ENCODE data around the gene EML1.
A peak's percentile ranks its signal among the peaks of the same experiment; 100 is the strongest.

The EML1 gene

DNA sequence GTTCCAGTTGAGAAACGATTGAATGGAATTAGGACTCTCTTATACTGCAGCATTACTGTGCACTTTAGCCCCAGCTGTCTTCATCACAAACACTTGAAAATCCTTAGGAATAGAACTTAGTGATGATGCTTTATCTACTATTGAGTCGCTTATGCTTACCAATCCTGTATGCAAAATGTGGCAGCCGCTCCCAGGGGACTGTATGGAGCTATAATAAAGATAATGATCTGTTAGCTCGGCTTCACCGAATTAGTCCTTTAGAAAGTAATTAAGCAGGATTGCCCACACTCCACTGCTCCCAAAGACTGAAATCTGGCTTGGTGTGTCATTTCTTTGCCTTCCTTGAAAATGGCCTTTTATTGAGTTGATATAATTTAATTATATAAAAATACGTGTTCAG lies 10.6 kb downstream of the EML1 start:
- no peak for DNase-seq (ENCODE audit: low read depth, low spot score)

DNA sequence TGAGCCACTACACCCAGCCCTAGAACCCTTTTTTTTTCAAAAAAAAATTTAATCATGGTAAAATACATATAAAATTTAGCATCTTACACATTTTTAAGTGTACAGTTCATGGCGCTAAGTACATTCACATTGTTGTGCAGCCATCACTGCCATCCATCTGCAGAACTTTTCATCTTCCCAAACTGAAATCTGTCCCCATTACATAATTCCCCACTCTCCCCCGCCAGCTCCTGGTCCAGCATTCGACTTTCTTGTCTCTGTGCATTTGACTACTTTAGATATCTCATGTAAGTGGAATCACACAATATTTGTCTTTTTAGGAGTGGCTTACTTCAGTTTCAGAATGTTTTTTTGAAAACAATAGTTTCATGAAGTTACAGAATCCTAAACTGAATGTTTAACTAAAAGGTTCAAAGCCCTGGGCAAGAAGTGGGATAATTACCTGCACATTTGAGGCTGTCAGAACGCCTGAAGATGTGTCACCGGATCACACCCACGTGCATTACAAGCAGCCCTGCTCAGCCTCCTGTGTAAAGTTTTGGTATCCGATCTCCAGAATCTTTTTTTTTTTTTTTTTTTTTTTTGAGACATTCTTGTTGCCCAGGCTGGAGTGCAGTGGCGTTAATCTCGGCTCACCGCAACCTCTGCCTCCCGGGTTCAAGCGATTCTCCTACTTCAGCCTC lies 12.7 kb downstream of the EML1 start:
- DNase-seq (ENCODE audit: low read depth, low spot score): no peak

DNA sequence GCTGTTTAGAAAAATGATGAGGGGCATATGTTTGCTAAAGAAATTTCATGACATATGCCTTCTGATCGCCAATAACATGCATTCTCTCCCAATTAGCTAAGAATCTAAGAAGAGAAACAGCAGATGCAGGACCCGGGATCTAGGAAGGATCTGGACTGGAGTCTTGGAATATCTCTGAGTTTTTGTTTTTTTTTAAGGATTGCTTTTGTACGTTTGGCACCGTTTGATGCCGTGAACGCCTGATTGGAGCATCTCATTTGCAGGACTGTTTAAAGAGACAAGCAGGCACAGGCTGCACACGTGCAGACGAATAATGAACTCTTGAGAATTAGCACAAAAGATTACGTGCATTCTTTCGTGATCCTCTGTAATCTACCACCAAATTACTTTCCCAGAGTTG lies 13.6 kb downstream of the EML1 start:
- no peak for DNase-seq (ENCODE audit: low read depth, low spot score)

DNA sequence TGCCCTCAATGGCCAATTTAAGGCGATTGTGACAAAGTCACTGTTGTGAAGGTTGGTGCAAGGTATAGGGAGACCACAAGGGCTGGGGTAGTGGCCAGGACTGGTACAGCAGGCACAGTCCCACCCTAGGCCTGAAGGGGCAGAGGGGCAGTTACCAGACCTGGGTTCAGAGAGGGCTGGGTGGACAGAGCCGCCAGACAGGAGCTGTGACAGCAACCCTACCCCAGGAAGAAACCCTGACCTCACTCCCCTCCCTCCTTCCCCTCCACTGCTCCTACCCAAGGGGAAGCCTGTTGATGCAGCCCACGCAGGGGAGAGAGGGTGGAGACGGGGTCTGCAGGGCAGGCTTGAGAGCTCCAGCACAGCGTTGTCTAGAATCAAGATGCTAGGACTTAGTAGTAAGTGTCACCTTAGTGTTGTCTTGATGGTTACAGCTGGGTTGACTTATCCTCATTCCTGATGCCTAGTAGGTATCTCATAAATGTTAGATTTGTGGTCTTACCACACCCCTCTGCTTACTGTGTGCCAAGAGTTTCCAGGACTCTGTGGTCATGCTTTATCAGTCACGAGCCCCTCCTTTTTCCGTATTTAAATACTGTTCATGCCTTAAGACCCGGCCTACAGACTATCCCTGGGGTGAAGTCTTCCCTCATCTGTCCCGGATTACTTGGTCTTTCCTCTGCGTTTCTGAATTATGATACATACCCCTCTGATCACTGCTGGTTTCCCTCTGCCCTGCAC lies 14.4 kb downstream of the EML1 start:
- DNase-seq (ENCODE audit: low read depth, low spot score): peak; percentile 20

GRCh38 chr14:99808154-99808505 lies 14.9 kb downstream of the EML1 start:
- DNase-seq (ENCODE audit: low read depth, low spot score): no peak

GRCh38 chr14:99808515-99808914 lies 15.3 kb downstream of the EML1 start:
- no peak for DNase-seq (ENCODE audit: low read depth, low spot score)

GRCh38 chr14:99809360-99809759 lies 16.1 kb downstream of the EML1 start:
- DNase-seq (ENCODE audit: low read depth, low spot score): no peak

DNA sequence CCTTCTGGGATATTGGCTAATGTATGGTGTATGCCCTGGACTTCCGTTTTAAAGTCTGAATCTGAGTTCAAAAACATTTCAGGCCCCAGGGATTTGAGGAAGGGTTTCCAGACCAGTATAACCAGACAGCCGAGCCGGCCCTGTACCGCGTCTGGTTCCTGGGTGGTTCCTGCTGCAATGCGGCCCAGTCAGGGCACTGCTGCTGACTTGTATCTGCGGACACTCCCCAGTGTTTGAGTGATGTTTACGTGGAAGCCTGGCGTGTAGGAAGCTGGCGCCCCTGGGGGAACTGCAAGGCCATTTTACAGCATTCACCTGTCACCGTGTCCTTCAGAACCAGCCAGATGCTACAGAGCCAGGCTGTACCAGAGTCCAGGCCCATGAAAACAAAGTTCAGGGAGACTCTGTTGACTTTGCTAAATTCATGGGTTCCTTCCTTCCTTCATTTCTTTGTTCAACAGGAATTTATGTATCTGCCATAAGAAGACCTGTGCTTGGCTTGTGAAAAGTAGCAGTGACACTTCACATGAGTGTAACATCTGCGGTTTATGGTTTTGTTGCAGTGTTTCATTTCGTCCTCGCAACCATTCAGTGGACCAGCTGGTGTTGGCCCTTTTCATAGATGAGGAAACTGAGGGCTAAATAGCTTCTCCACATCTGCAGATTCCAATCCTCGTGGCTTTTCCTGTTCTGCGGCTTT lies 16.8 kb downstream of the EML1 start:
- DNase-seq (ENCODE audit: low read depth, low spot score): no peak

DNA sequence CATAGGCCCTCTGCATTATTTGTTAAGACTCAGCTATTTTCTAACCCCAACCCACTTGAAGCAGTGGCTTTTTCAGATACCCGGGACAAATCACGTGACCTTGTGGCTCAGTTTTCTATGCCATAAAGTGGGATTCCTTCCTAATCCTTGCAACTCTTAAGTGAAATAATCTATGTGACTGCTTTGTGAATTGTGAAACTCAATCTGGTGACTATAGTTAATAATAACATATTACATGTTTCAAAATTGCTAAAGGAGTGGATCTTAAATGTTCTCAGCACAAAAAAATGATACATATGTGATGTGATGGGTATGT lies 17.3 kb downstream of the EML1 start:
- no peak for DNase-seq (ENCODE audit: low read depth, low spot score)

DNA sequence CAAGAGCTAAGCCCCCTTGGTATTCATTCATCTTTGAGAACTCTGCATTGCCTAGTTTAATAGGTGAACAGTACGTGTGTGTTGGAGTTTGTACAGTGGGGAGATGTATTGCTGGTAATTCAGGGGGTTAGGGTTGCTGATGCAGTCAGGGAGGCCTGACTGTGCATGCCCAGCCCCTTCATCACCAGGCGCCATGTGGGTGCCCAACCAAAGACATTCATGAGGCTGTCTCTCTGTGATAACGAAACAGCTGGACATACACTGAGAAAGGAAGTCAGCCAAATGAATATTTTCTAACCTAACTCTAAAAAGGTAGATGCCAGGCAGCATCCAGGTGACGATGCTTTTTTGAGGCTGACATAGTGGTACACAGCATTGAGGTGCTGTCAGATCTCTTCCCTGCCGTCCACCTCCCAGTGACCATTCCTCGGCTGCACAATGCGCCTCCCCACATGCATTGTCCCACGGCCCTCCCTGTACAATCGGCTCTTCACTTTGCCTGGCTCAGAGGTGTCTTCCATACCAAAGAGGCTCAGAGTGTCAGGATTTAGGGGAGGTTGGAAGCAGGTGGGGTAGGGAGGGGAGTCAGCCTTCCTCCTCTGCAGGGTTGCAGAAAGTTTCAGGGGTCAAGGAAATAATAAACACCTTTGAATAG lies 19.0 kb downstream of the EML1 start:
- no peak for DNase-seq (ENCODE audit: low read depth, low spot score)

- no peak for DNase-seq (ENCODE audit: low read depth, low spot score)
Observed at GRCh38 chr14:99812892-99813291, 19.7 kb downstream of the EML1 start.

- no peak for DNase-seq (ENCODE audit: low read depth, low spot score)
Observed at GRCh38 chr14:99815696-99816095, 22.5 kb downstream of the EML1 start.

DNA sequence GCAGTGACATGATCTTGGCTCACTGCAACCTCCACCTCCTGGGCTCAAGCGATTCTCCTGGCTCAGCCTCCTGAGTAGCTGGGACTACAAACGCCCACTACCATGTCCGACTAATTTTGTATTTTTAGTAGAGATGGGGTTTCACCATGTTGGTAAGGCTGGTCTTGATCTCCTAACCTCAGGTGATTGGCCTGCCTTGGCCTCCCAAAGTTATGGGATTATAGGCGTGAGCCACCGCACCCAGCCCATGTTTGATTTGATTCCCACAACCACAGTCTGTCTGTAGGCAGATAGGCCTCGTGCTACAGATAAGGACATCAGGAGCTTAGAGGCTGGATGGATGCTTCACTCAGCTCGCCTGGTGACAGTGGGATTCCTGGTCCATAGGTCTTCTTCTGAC lies 23.0 kb downstream of the EML1 start:
- DNase-seq (ENCODE audit: low read depth, low spot score): no peak

GRCh38 chr14:99816642-99817041 lies 23.4 kb downstream of the EML1 start:
- DNase-seq (ENCODE audit: low read depth, low spot score): no peak

- no peak for DNase-seq (ENCODE audit: low read depth, low spot score)
Observed at GRCh38 chr14:99817331-99817730, 24.1 kb downstream of the EML1 start.

DNA sequence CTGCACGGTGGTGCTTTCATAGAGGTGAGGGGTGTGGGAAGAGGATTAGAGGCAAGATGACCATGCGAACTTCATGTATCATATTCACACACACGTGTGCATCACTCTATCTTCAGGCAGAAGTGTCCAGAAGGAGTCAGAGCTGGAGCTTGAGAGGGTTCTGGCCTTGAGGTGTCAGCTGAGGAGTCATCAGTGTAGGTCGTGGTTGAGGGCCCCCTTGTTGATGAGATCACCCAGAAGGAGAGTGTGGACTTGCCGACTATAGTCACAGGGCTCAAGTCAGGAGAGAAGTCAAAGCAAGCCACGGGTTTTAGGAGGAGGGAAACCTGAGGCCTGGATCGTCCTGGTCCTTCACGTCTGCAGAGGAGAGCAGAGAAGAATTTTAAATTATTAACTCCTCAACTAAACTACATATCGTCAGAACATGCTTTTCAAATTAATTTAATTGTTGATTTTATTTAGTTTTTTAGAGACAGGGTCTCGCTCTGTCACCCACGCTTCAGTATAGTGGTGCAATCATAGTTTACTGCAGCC lies 25.4 kb downstream of the EML1 start:
- no peak for DNase-seq (ENCODE audit: low read depth, low spot score)

- DNase-seq (ENCODE audit: low read depth, low spot score): no peak
Observed at GRCh38 chr14:99819514-99819913, 26.3 kb downstream of the EML1 start.

GRCh38 chr14:99820702-99821331 lies 27.6 kb downstream of the EML1 start:
- no peak for DNase-seq (ENCODE audit: low read depth, low spot score)

GRCh38 chr14:99821519-99822508 lies 28.6 kb downstream of the EML1 start:
- DNase-seq (ENCODE audit: low read depth, low spot score): no peak

DNA sequence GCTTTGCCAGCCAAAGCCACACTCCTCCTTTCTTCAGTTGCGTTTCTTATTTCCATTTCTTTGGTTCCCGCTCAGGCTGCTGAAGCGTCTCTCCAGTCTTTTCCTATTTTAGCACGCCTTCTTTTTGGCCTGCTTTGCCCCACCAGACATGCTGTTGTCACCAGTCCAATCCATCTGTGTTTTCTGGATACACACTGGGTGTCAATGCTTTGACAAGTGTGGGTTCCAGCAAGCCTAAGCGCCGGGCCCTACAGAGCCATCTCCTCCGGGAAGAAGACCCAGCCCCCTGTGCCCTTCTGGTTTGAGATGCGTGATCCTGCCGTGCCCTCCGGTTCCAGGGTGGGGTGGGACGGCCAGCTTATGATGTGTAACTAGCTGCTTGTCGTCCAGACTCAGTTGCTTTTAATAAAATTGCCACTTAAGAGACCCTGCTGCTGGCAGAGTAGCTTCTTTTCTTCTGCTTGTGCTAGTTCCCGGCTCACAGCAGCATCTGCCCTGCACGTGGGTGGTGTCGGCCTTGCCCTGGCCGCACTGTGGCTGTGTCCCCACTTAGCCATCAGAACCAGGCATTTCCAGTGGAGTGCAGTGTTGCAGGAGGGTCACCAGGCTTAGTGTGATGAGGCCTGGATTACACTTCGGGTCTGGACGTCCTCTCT lies 29.7 kb downstream of the EML1 start:
- no peak for DNase-seq (ENCODE audit: low read depth, low spot score)

All from iPS DF 19.7 (cell line).